ENCODE measurements around the gene CFAP54.

CFAP54 gene

DNA sequence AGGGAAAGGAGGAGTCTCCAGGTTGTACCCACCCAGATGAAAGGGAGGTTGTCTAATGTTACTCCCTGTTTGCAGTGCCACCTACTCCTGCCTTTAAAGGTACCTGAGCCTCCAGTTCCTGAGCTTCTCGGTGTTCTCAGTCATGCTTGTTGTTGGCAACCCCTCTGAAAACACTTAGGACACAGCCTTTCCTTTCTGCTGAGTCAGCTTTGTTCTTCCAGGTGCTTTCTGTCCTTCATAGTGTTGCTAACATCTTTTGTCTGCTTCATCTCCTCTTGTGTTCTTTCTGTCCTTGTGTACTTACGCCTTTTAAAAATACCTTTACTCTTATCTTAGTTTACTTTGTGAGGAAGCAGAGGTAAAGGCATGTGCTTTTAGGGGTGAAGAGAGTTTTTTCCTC, 320.7 kb downstream of the CFAP54 start:
- no peaks in the 10 kb centered on the region for H3K9me3 ChIP-seq (ENCODE audit: low read length)
- H3K36me3 ChIP-seq (ENCODE audit: insufficient read depth, low read length), result no peaks in the 10 kb centered on the region
- H3F3A ChIP-seq (ENCODE audit: insufficient read depth, low read length), result no peaks in the 10 kb centered on the region
- no peak overlapping the region for H3K9ac ChIP-seq (ENCODE audit: low read length)
- no peak overlapping the region for H3K27ac ChIP-seq (ENCODE audit: low read depth, low read length, poor library complexity, severe bottlenecking)
- H2AFZ ChIP-seq (ENCODE audit: low read length), result no peak overlapping the region
- H3K4me2 ChIP-seq (ENCODE audit: low read length), result no peak overlapping the region
- no peaks in the 10 kb centered on the region for H4K20me1 ChIP-seq (ENCODE audit: insufficient read depth, low read length)
- no peak for TF ChIP-seq CTCF (IDR thresholded peaks at IDR 0.05; ENCODE audit: low read length)
- no peak for TF ChIP-seq EZH2 (IDR thresholded peaks at IDR 0.05; ENCODE audit: borderline replicate concordance, low read length)
- H3K79me2 ChIP-seq (ENCODE audit: insufficient read depth, low read length), result no peaks in the 10 kb centered on the region
- H3K27me3 ChIP-seq (ENCODE audit: insufficient read depth, low read length), result no peaks in the 10 kb centered on the region
- no peaks in the 10 kb centered on the region for H3K9me2 ChIP-seq (ENCODE audit: low read depth, low read length)
- no peak overlapping the region for H3K4me3 ChIP-seq (ENCODE audit: low read depth, low read length, poor library complexity, severe bottlenecking)
- H3K4me1 ChIP-seq (ENCODE audit: insufficient read depth, low read length, severe bottlenecking), result no peaks in the 10 kb centered on the region

- Histone ChIP-seq H3K4me3 (ENCODE audit: low read depth, low read length, poor library complexity, severe bottlenecking) (no peak overlapping the region), H3K4me2 (ENCODE audit: low read length) (no peak overlapping the region)
Observed at GRCh38 chr12:96810477-96810876, 321.1 kb downstream of the CFAP54 start.

GRCh38 chr12:96811083-96811482, 321.7 kb downstream of the CFAP54 start:
- Histone ChIP-seq H3K36me3 (ENCODE audit: insufficient read depth, low read length) (no peaks in the 10 kb centered on the region), H3K4me3 (ENCODE audit: low read depth, low read length, poor library complexity, severe bottlenecking) (no peak overlapping the region), H3K9ac (ENCODE audit: low read length) (no peak overlapping the region), H3K27me3 (ENCODE audit: insufficient read depth, low read length) (no peaks in the 10 kb centered on the region), H3K4me2 (ENCODE audit: low read length) (no peak overlapping the region), H3K27ac (ENCODE audit: low read depth, low read length, poor library complexity, severe bottlenecking) (no peak overlapping the region), H3K9me2 (ENCODE audit: low read depth, low read length) (no peaks in the 10 kb centered on the region), H3K9me3 (ENCODE audit: low read length) (no peaks in the 10 kb centered on the region), H2AFZ (ENCODE audit: low read length) (no peak overlapping the region), H4K20me1 (ENCODE audit: insufficient read depth, low read length) (no peaks in the 10 kb centered on the region), H3K4me1 (ENCODE audit: insufficient read depth, low read length, severe bottlenecking) (no peaks in the 10 kb centered on the region), H3K79me2 (ENCODE audit: insufficient read depth, low read length) (no peaks in the 10 kb centered on the region), H3F3A (ENCODE audit: insufficient read depth, low read length) (no peaks in the 10 kb centered on the region)
- TF ChIP-seq EZH2 (IDR thresholded peaks at IDR 0.05; ENCODE audit: borderline replicate concordance, low read length) (no peak), CTCF (IDR thresholded peaks at IDR 0.05; ENCODE audit: low read length) (no peak)

More at GRCh38 chr12:96810477-96810876, 321.1 kb downstream of the CFAP54 start:
- Histone ChIP-seq H3K9ac (ENCODE audit: low read length) (no peak overlapping the region), H4K20me1 (ENCODE audit: insufficient read depth, low read length) (no peaks in the 10 kb centered on the region), H3F3A (ENCODE audit: insufficient read depth, low read length) (no peaks in the 10 kb centered on the region), H3K79me2 (ENCODE audit: insufficient read depth, low read length) (no peaks in the 10 kb centered on the region), H3K36me3 (ENCODE audit: insufficient read depth, low read length) (no peaks in the 10 kb centered on the region), H3K9me2 (ENCODE audit: low read depth, low read length) (no peaks in the 10 kb centered on the region), H3K9me3 (ENCODE audit: low read length) (no peaks in the 10 kb centered on the region), H3K4me1 (ENCODE audit: insufficient read depth, low read length, severe bottlenecking) (no peaks in the 10 kb centered on the region), H2AFZ (ENCODE audit: low read length) (no peak overlapping the region), H3K27ac (ENCODE audit: low read depth, low read length, poor library complexity, severe bottlenecking) (no peak overlapping the region), H3K27me3 (ENCODE audit: insufficient read depth, low read length) (no peaks in the 10 kb centered on the region)
- TF ChIP-seq EZH2 (IDR thresholded peaks at IDR 0.05; ENCODE audit: borderline replicate concordance, low read length), result no peak
- TF ChIP-seq CTCF (IDR thresholded peaks at IDR 0.05; ENCODE audit: low read length), result no peak

All from OCI-LY1 (cell line).